Kidney (tissue), 14 donors: ENCODE results near the gene TXNL4A. TPM values are rescaled to one million over a fixed set of nuclear protein-coding genes. Genes with fewer than 3 reads are reported as not detected.
A peak's percentile ranks its signal among the peaks of the same experiment; 100 is the strongest.

ENCODE experiments used
- DNase-seq, 5 donors: peaks; one replicate each; pipeline ENCODE4 v3.0.0-alpha.2; 2013 to 2020
- FAIRE-seq: peaks from 2 replicates; lab custom pipeline; 2012; peaks lifted over from hg19 to GRCh38; lab: Jason Lieb, UNC
- H3K27ac ChIP-seq, 2 donors: one replicate each; pipeline ENCODE4 v1.7.0; 2013; ENCODE audit warnings: low read depth in 2 of 2, low read length in 2 of 2, inconsistent platforms in 1 of 2
- H3K27me3 ChIP-seq: one replicate; pipeline ENCODE4 v1.7.1; 2013; ENCODE audit warnings: low read length, inconsistent platforms; ENCODE audit not compliant: control insufficient read depth, insufficient read depth
- H3K36me3 ChIP-seq, 3 donors: one replicate each; pipeline versions ENCODE4 v1.7.0 to v1.7.1; 2013; ENCODE audit warnings: low read length in 3 of 3, control low read depth in 1 of 3, inconsistent platforms in 1 of 3; ENCODE audit not compliant: insufficient read depth in 3 of 3, control insufficient read depth in 2 of 3
- H3K4me1 ChIP-seq, 3 donors: one replicate each; pipeline versions ENCODE4 v1.7.0 to v1.7.1; 2013; ENCODE audit warnings: low read length in 3 of 3, inconsistent platforms in 1 of 3, low read depth in 1 of 3; ENCODE audit not compliant: control insufficient read depth in 2 of 3, insufficient read depth in 2 of 3
- H3K4me3 ChIP-seq, 3 donors: one replicate each; pipeline versions ENCODE4 v1.7.0 to v1.8.1; 2013; ENCODE audit warnings: low read length in 3 of 3, control low read depth in 1 of 3, inconsistent platforms in 1 of 3
- H3K9ac ChIP-seq, 3 donors: one replicate each; pipeline versions ENCODE4 v1.7.0 to v1.7.1; 2013; ENCODE audit warnings: low read length in 3 of 3, control low read depth in 1 of 3, inconsistent platforms in 1 of 3
- H3K9me3 ChIP-seq, 3 donors: one replicate each; pipeline versions ENCODE4 v1.7.0 to v1.7.1; 2013; ENCODE audit warnings: low read length in 3 of 3, control low read depth in 1 of 3, inconsistent platforms in 1 of 3; ENCODE audit not compliant: control insufficient read depth in 2 of 3, insufficient read depth in 1 of 3
- intact Hi-C: fragments of 100-400 bp; cut with DNase I; formaldehyde crosslinking; loops from one replicate; pipeline ENCODE4 v1.11.1; 2022
- polyA plus RNA-seq: library from polyadenylated mRNA; stranded (reverse); fragments of 350-450 nt; fragmentation: Illumina TruSeq; extraction: RNeasy Lipid Tissue Mini Kit (QIAGEN cat#74804); gene quantifications from one replicate; pipeline ENCODE4 v1.2.3, GENCODE V29; 2014; ENCODE audit warnings: low read depth, low replicate concordance; ENCODE audit not compliant: insufficient read depth
- total RNA-seq: library from RNA; stranded (reverse); fragmentation: NEBNext Ultra II Directional; extraction: Animal tissue kit (Norgen Biotek cat#: 25700); gene quantifications from one replicate; pipeline ENCODE4 v1.2.1, GENCODE V29; 2021
- TF ChIP-seq, protein P1 (sequence below): IDR thresholded peaks from 3 replicates; pipeline ENCODE4 v1.5.1; 2012; ENCODE audit warnings: mild to moderate bottlenecking, moderate library complexity, borderline replicate concordance; ENCODE audit not compliant: insufficient read depth; ENCODE audit errors: extremely low read depth
- donor health status: control.
- donor health status: control.
- donor health status: control.
- donor health status: control.
- donor health status: control.
- donor health status: DM: yes; HTN: yes; CAD: no.
- donor health status: Normal renal cell carcinoma (clear cell type).

TXNL4A gene
- total and polyA plus RNA-seq, 2 donors from 2014 or later = 76.7 to 178 TPM

DNA sequence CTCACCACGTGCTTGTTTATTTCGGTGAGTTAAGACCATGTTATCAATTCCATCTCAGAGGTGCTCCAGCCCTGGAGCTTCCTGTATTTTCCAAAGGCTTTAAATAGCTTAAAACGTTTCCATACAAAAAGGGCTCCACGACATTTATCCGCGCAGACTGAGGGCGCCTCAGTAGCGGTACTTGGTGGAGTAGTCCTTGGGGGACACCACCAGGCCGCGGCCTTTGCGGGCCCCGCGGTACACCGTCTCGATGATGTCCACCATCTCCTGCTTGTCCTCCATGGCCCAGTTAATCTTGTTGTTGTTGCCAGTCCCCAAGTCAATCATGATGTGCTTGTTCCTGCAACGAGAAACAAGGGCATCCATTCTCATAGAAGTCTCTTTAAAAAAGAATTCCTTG is 14.8 kb downstream of the TXNL4A start:
- Histone ChIP-seq H3K9ac (no peak overlapping the region), H3K4me1 (no peaks in the 10 kb centered on the region), H3K36me3 (peaks cover 2 to 34% (median 12%) of the 10 kb centered on the region in 3 donors), H3K9me3 (no peaks in the 10 kb centered on the region), H3K27me3 (no peaks in the 10 kb centered on the region), H3K4me3 (no peak overlapping the region), H3K27ac (no peak overlapping the region)
- DNase-seq (no peak), FAIRE-seq (no peak)
- TF ChIP-seq, protein P1, sequence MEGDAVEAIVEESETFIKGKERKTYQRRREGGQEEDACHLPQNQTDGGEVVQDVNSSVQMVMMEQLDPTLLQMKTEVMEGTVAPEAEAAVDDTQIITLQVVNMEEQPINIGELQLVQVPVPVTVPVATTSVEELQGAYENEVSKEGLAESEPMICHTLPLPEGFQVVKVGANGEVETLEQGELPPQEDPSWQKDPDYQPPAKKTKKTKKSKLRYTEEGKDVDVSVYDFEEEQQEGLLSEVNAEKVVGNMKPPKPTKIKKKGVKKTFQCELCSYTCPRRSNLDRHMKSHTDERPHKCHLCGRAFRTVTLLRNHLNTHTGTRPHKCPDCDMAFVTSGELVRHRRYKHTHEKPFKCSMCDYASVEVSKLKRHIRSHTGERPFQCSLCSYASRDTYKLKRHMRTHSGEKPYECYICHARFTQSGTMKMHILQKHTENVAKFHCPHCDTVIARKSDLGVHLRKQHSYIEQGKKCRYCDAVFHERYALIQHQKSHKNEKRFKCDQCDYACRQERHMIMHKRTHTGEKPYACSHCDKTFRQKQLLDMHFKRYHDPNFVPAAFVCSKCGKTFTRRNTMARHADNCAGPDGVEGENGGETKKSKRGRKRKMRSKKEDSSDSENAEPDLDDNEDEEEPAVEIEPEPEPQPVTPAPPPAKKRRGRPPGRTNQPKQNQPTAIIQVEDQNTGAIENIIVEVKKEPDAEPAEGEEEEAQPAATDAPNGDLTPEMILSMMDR = no peak
- intact Hi-C loops = no loop called here

- Histone ChIP-seq H3K27me3 (no peaks in the 10 kb centered on the region), H3K27ac (peak overlapping the region; percentile 22 to 68), H3K36me3 (peaks cover 2 to 40% (median 12%) of the 10 kb centered on the region in 3 donors), H3K4me3 (no peak overlapping the region), H3K9me3 (no peaks in the 10 kb centered on the region), H3K4me1 (no peaks in the 10 kb centered on the region), H3K9ac (no peak overlapping the region)
- DNase-seq (no peak), FAIRE-seq (no peak)
- intact Hi-C loops = no loop called here
- TF ChIP-seq, protein P1 = no peak
Observed at GRCh38 chr18:79972720-79973119, 15.6 kb downstream of the TXNL4A start.

- Histone ChIP-seq H3K27me3 (no peaks in the 10 kb centered on the region), H3K9ac (no peak overlapping the region), H3K9me3 (no peaks in the 10 kb centered on the region), H3K36me3 (peaks cover 2 to 40% (median 12%) of the 10 kb centered on the region in 3 donors), H3K4me1 (no peaks in the 10 kb centered on the region), H3K27ac (no peak overlapping the region), H3K4me3 (no peak overlapping the region)
- TF ChIP-seq, protein P1 = no peak
- intact Hi-C loops = no loop called here
- FAIRE-seq (no peak), DNase-seq (no peak)
Observed at GRCh38 chr18:79971986-79972385, 16.4 kb downstream of the TXNL4A start.
